Parathyroid adenoma (tissue), 2 donors: Measurements from ENCODE around the gene SLC7A8.
"Not testable (repeated sequence)": the region's sequence is repeated elsewhere in the genome, so short reads cannot be mapped to it uniquely, and the experiment has no call there.

Source experiments
- H2AFZ ChIP-seq: fragments of 300-600 bp; sonication (generic); one replicate; pipeline ENCODE4 v1.7.0; 2017; ENCODE audit warnings: antibody characterized with exemption, mild to moderate bottlenecking
- H3K27ac ChIP-seq: fragments of 300-600 bp; sonication (generic); one replicate; pipeline ENCODE4 v1.7.0; 2017
- H3K27me3 ChIP-seq: fragments of 300-600 bp; sonication (generic); one replicate; pipeline ENCODE4 v1.7.0; 2017; ENCODE audit warnings: low read length; ENCODE audit not compliant: control insufficient read depth, insufficient read depth
- H3K36me3 ChIP-seq: fragments of 300-600 bp; sonication (generic); one replicate; pipeline ENCODE4 v1.7.0; 2017; ENCODE audit warnings: low read length; ENCODE audit not compliant: control insufficient read depth, insufficient read depth
- H3K4me1 ChIP-seq: fragments of 300-600 bp; sonication (generic); one replicate; pipeline ENCODE4 v1.7.0; 2017; ENCODE audit warnings: control low read depth
- H3K4me2 ChIP-seq: fragments of 300-600 bp; sonication (generic); one replicate; pipeline ENCODE4 v1.7.0; 2017; ENCODE audit warnings: low read length
- H3K4me3 ChIP-seq: fragments of 300-600 bp; sonication (generic); one replicate; pipeline ENCODE4 v1.7.0; 2017; ENCODE audit warnings: low read depth, low read length
- H3K79me2 ChIP-seq: fragments of 300-600 bp; sonication (generic); one replicate; pipeline ENCODE4 v1.7.0; 2017; ENCODE audit warnings: control low read depth
- H3K9ac ChIP-seq: fragments of 300-600 bp; sonication (generic); one replicate; pipeline ENCODE4 v1.7.0; 2017; ENCODE audit warnings: mild to moderate bottlenecking
- H3K9me3 ChIP-seq: fragments of 300-600 bp; sonication (generic); one replicate; pipeline ENCODE4 v1.7.0; 2017; ENCODE audit warnings: low read length; ENCODE audit not compliant: control insufficient read depth
- TF ChIP-seq, protein P1 (sequence below): fragments of 300-600 bp; sonication (generic); IDR thresholded peaks from one replicate; pipeline ENCODE4 v1.7.0; 2017; ENCODE audit warnings: antibody characterized with exemption, mild to moderate bottlenecking
- donor health status: primary hyperparathyroidism.

Gene SLC7A8

DNA sequence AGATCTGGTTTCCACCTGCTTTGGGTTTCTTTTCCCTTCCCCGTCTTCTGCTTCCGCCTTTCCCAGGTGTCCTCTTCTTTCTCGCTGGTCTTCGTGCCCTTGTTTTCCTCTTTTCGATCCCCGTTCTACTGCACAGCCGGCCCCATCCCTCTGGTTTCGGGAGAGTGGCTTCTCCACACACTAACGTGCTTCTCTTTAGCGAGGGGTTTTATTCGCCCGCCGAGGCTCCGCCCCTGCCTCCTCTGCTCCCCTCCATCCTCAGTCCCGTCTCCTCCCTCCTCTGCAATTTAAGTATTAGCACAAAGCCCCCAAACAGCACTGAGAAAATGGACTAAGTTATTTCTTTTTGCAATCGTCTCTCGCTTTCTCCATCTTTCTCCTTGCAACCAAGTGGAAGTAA, at the start of gene SLC7A8:
TSS of gene SLC7A8 (minus strand) at position 182 of the 400 bp plus-strand sequence. CDS start 746 bp downstream, outside the sequence.
- Histone ChIP-seq H3K4me2 (peak within 1 kb of the TSS; percentile 96), H3K4me3 (peak within 1 kb of the TSS; percentile 71), H2AFZ (peak within 1 kb of the TSS; percentile 77), H3K9ac (no peak within 1 kb of the TSS), H3K9me3 (no peaks in the 10 kb centered on the region), H3K79me2 (peaks cover 26% of the 10 kb centered on the region), H3K27me3 (no peaks in the 10 kb centered on the region), H3K36me3 (no peaks in the 10 kb centered on the region), H3K27ac (peak within 1 kb of the TSS; percentile 84), H3K4me1 (peaks cover 11% of the 10 kb centered on the region)
- TF ChIP-seq, protein P1, sequence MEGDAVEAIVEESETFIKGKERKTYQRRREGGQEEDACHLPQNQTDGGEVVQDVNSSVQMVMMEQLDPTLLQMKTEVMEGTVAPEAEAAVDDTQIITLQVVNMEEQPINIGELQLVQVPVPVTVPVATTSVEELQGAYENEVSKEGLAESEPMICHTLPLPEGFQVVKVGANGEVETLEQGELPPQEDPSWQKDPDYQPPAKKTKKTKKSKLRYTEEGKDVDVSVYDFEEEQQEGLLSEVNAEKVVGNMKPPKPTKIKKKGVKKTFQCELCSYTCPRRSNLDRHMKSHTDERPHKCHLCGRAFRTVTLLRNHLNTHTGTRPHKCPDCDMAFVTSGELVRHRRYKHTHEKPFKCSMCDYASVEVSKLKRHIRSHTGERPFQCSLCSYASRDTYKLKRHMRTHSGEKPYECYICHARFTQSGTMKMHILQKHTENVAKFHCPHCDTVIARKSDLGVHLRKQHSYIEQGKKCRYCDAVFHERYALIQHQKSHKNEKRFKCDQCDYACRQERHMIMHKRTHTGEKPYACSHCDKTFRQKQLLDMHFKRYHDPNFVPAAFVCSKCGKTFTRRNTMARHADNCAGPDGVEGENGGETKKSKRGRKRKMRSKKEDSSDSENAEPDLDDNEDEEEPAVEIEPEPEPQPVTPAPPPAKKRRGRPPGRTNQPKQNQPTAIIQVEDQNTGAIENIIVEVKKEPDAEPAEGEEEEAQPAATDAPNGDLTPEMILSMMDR: no peak

- H3K4me3 ChIP-seq, H3K36me3 ChIP-seq, H2AFZ ChIP-seq, H3K9ac ChIP-seq, H3K4me1 ChIP-seq, H3K79me2 ChIP-seq, H3K4me2 ChIP-seq, H3K27ac ChIP-seq, H3K9me3 ChIP-seq, H3K27me3 ChIP-seq: not testable (repeated sequence)
These were observed 48.9 kb upstream of the SLC7A8 start for GRCh38 chr14:23232241-23232808.

- no peaks in the 10 kb centered on the region for H3K9me3 ChIP-seq
- TF ChIP-seq, protein P1: no peak
- H3K4me1 ChIP-seq: no peaks in the 10 kb centered on the region
- no peak overlapping the region for H3K4me2 ChIP-seq
- H3K27ac ChIP-seq: no peak overlapping the region
- H3K27me3 ChIP-seq: no peaks in the 10 kb centered on the region
- H2AFZ ChIP-seq: no peak overlapping the region
- H3K79me2 ChIP-seq: no peaks in the 10 kb centered on the region
- no peaks in the 10 kb centered on the region for H3K36me3 ChIP-seq
- no peak overlapping the region for H3K9ac ChIP-seq
- H3K4me3 ChIP-seq: no peak overlapping the region
These were observed 45.4 kb upstream of the SLC7A8 start for GRCh38 chr14:23228812-23229211.

DNA sequence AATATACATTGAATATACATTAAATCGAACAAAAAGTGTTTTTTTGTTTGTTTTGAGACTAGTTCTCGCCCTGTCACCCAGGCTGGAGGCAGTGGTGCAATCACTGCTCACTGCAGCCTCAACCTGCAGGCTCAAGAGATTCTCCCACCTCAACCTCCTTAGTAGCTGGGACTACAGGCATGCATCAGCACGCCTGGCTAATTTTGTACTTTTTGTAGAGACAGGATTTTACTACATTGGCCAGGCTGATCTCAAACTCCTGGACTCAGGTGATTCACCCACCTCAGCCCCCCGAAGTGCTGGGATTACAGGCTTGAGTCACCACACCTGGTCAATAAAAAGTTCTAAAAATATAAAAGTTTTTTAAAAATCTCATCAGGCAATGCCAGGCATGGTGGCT, 44.1 kb upstream of the SLC7A8 start:
- no peaks in the 10 kb centered on the region for H3K36me3 ChIP-seq
- H3K9me3 ChIP-seq: no peaks in the 10 kb centered on the region
- no peaks in the 10 kb centered on the region for H3K79me2 ChIP-seq
- no peak overlapping the region for H3K4me2 ChIP-seq
- no peak overlapping the region for H3K4me3 ChIP-seq
- no peak overlapping the region for H3K9ac ChIP-seq
- no peak overlapping the region for H2AFZ ChIP-seq
- H3K27ac ChIP-seq: no peak overlapping the region
- TF ChIP-seq, protein P1: no peak
- no peaks in the 10 kb centered on the region for H3K4me1 ChIP-seq
- H3K27me3 ChIP-seq: no peaks in the 10 kb centered on the region

- not testable (repeated sequence) for H3K79me2 ChIP-seq, H3K36me3 ChIP-seq, H3K9ac ChIP-seq, H3K4me3 ChIP-seq, H2AFZ ChIP-seq, H3K4me1 ChIP-seq, H3K27me3 ChIP-seq, H3K9me3 ChIP-seq, H3K4me2 ChIP-seq, H3K27ac ChIP-seq
These were observed 41.5 kb upstream of the SLC7A8 start for GRCh38 chr14:23224958-23225357.

DNA sequence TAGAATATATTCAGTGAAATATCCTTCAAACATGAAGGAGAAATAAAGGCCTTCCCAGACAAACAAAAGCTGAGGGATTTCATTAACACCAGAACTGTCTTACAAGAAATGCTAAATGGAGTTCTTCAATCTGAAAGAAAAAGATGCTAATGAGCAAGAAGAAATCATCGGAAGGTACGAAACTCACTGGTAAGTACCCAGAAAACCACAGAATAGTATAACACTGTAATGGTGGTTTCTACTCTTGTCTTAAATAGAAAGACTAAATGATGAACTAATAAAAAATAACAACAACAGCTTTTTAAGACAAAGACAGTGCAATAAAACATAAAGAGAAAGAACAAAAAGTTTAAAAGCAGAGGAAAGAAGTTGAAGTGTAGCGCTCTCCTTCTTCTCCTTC, 35.6 kb upstream of the SLC7A8 start:
- Histone ChIP-seq H3K4me3 (no peak overlapping the region), H3K4me2 (no peak overlapping the region), H3K27me3 (no peaks in the 10 kb centered on the region), H2AFZ (no peak overlapping the region), H3K9me3 (no peaks in the 10 kb centered on the region), H3K79me2 (no peaks in the 10 kb centered on the region), H3K36me3 (no peaks in the 10 kb centered on the region), H3K4me1 (no peaks in the 10 kb centered on the region), H3K9ac (no peak overlapping the region), H3K27ac (no peak overlapping the region)
- TF ChIP-seq, protein P1: no peak
